HepG2 (cell line): ENCODE data around the gene CDHR3. TPM values are rescaled to one million over a fixed set of nuclear protein-coding genes. Genes with fewer than 3 reads are reported as not detected.

Experiments used
- ATAC-seq: fragments of 200-7000 bp; cut with Tn5 transposase; 3 replicates; pipeline ENCODE4 v1.9.1; 2020; ENCODE audit warnings: mild to moderate bottlenecking, moderate library complexity
- BruUV-seq: library from RNA; stranded (reverse); fragments of 400-500 nt; replicated peaks from 2 replicates; lab custom pipeline; 2021; lab: Mats Ljungman, UMichigan
- CTCF ChIA-PET: fragments of 300-600 bp; formaldehyde crosslinking; extraction: SDS; loops from one replicate; lab custom pipeline; 2021; ENCODE audit warnings: low total read pairs, inconsistent platforms, low intra/inter-chr PET ratio; lab: Yijun Ruan, JAX
- POLR2A ChIA-PET: fragments of 350-600 bp; sonication (Branson Sonifier 250); formaldehyde crosslinking; loops from one replicate; lab custom pipeline; 2020; ENCODE audit warnings: antibody characterized with exemption, inconsistent platforms; lab: Yijun Ruan, JAX
- DNase-seq: peaks from one replicate; pipeline ENCODE4 v3.0.0-alpha.2; 2015; ENCODE audit warnings: low spot score
- FAIRE-seq: peaks from 3 replicates; lab custom pipeline; 2011; peaks lifted over from hg19 to GRCh38; lab: Jason Lieb, UNC
- H2AFZ ChIP-seq: one replicate; pipeline ENCODE4 v1.6.1; 2011; ENCODE audit warnings: low read length, inconsistent platforms
- H3K27ac ChIP-seq: fragments of 300-600 bp; 3 replicates; pipeline ENCODE4 v1.8.0; 2011; ENCODE audit warnings: mixed run types, mild to moderate bottlenecking, mixed read lengths, low read length, inconsistent platforms; ENCODE audit not compliant: insufficient read depth; ENCODE audit errors: extremely low read length
- H3K27me3 ChIP-seq, 2 experiments: fragments of 200-600 bp in 1 of 2; 2 replicates in 1 of 2; 3 replicates in 1 of 2; pipeline versions ENCODE4 v1.6.0 to v1.8.0; 2011; ENCODE audit warnings: low read length in 2 of 2, mild to moderate bottlenecking in 2 of 2, moderate library complexity in 2 of 2, inconsistent platforms in 1 of 2; ENCODE audit not compliant: insufficient read depth in 2 of 2, control insufficient read depth in 1 of 2
- H3K36me3 ChIP-seq, 2 experiments: fragments of 200-600 bp in 1 of 2; replicated peaks in 1 of 2; 2 replicates in 1 of 2; 3 replicates in 1 of 2; pipeline versions ENCODE4 v1.5.1 to v1.8.0; 2011; ENCODE audit warnings: low read length in 2 of 2, inconsistent platforms in 1 of 2; ENCODE audit not compliant: insufficient read depth in 2 of 2, control insufficient read depth in 1 of 2
- H3K4me1 ChIP-seq: 2 replicates; pipeline ENCODE4 v1.5.1; 2012; ENCODE audit warnings: low read length, inconsistent platforms; ENCODE audit not compliant: insufficient read depth
- H3K4me2 ChIP-seq: 2 replicates; pipeline ENCODE4 v1.6.0; 2011; ENCODE audit warnings: low read depth, low read length, inconsistent platforms
- H3K4me3 ChIP-seq, 3 experiments: fragments of 200-600 bp in 1 of 3; sonication (generic), shearing (Covaris generic) in 1 of 3; replicated peaks in 1 of 3; 2 replicates each; pipeline ENCODE4 v1.5.1; 2011 to 2016; ENCODE audit warnings: low read length in 3 of 3, inconsistent platforms in 2 of 3, low read depth in 2 of 3, mild to moderate bottlenecking in 2 of 3, control low read depth in 1 of 3, mixed read lengths in 1 of 3; ENCODE audit not compliant: insufficient read depth in 1 of 3
- H3K79me2 ChIP-seq: one replicate; pipeline ENCODE4 v1.6.1; 2011; ENCODE audit warnings: low read length, inconsistent platforms; ENCODE audit not compliant: insufficient read depth
- H3K9ac ChIP-seq: 2 replicates; pipeline ENCODE4 v1.6.0; 2011; ENCODE audit warnings: mild to moderate bottlenecking, low read depth, low read length, inconsistent platforms; ENCODE audit not compliant: insufficient read depth
- H3K9me3 ChIP-seq: 2 replicates; pipeline ENCODE4 v1.5.1; 2012; ENCODE audit warnings: mild to moderate bottlenecking, low read length
- H4K20me1 ChIP-seq: 2 replicates; pipeline ENCODE4 v1.6.0; 2011; ENCODE audit warnings: inconsistent platforms, mild to moderate bottlenecking, low read length, moderate library complexity; ENCODE audit not compliant: insufficient read depth
- ARID3A ChIP-seq: IDR thresholded peaks from 2 replicates; pipeline ENCODE4 v1.6.1; 2012; ENCODE audit warnings: low read depth, low read length, improper control_type of control experiment
- ATRX ChIP-seq: sonication (generic); formaldehyde crosslinking; IDR thresholded peaks from 2 replicates; pipeline ENCODE4 v1.4.0; 2020; ENCODE audit warnings: missing genetic modification reagents, borderline replicate concordance
- GFI1 ChIP-seq: sonication (generic); formaldehyde crosslinking; IDR thresholded peaks from 2 replicates; pipeline ENCODE4 v1.5.0; 2020; ENCODE audit warnings: missing genetic modification reagents, mild to moderate bottlenecking, borderline replicate concordance
- JUND ChIP-seq: sonication (generic); formaldehyde crosslinking; IDR thresholded peaks from 2 replicates; pipeline ENCODE4 v1.8.0; 2022; ENCODE audit warnings: mild to moderate bottlenecking, missing genetic modification reagents
- MYC ChIP-seq: sonication (generic); formaldehyde crosslinking; IDR thresholded peaks from 2 replicates; pipeline ENCODE4 v1.9.0; 2021; ENCODE audit warnings: missing genetic modification reagents, borderline replicate concordance
- ZFP1 ChIP-seq: IDR thresholded peaks from 2 replicates; pipeline ENCODE4 v1.6.1; 2016
- ZNF572 ChIP-seq: sonication (generic); formaldehyde crosslinking; IDR thresholded peaks from 2 replicates; pipeline ENCODE4 v1.5.1; 2020; ENCODE audit warnings: mild to moderate bottlenecking, missing genetic modification reagents
- WGBS: methylation state at CpG from one replicate; pipeline ENCODE4 v1.1.6; 2017; ENCODE audit warnings: low lambda C conversion rate; 5-methylcytosine and 5-hydroxymethylcytosine counted together
- in situ Hi-C: cut with HindIII; loops from 2 replicates; pipeline ENCODE4 v1.10.0; 2017; ENCODE audit warnings: low pct_unique_long_range_greater_than_20kb; ENCODE audit not compliant: extremely low pct_ligation_motif_present
- intact Hi-C: fragments of 100-400 bp; cut with micrococcal nuclease; formaldehyde crosslinking; loops from one replicate; pipeline ENCODE4 v1.10.0; 2022; ENCODE audit not compliant: unreplicated experiment
- polyA plus RNA-seq, 8 experiments: library from polyadenylated mRNA; depleted of rRNA in 3 of 8; stranded (reverse) in 7 of 8; unstranded in 1 of 8; fragments of >200 nt; fragmentation: Illumina TruSeq in 4 of 8; extraction: Trizol in 4 of 8; gene quantifications; 2 replicates each; pipeline versions ENCODE4 v1.2.1 to v1.2.3, GENCODE V29; 2011 to 2016; ENCODE audit warnings: low read depth in 4 of 8, missing spikeins in 1 of 8, mixed read lengths in 1 of 8; ENCODE audit not compliant: insufficient read depth in 1 of 8
- total RNA-seq, 5 experiments: library from RNA; depleted of rRNA; stranded (reverse); fragments of >200 nt; fragmentation: Illumina TruSeq; extraction: Trizol; gene quantifications; 2 replicates each; pipeline ENCODE4 v1.2.3, GENCODE V29; 2016; ENCODE audit warnings: low read depth in 1 of 5

CDHR3 gene
- total and polyA plus RNA-seq, 2 of the 13 experiments (the other 11 are each of a cell fraction or from before 2014, with no cell fraction given): 6.5 to 11.8 TPM

GRCh38 chr7:105951597-105951996, 11.5 kb upstream of the CDHR3 start:
- POLR2A ChIA-PET: no interaction called here
- 88% methylated on average over 2 of the region's 2 CpGs for WGBS
- Histone ChIP-seq H3K4me1 (no peaks in the 10 kb centered on the region), H3K4me3 (no peak overlapping the region), H4K20me1 (no peaks in the 10 kb centered on the region), H3K4me2 (no peak overlapping the region), H3K27ac (no peak overlapping the region), H3K36me3 (no peaks in the 10 kb centered on the region), H3K79me2 (no peaks in the 10 kb centered on the region), H3K27me3 (no peaks in the 10 kb centered on the region), H3K9ac (no peak overlapping the region), H3K9me3 (peaks cover 15% of the 10 kb centered on the region), H2AFZ (no peak overlapping the region)
- intact Hi-C loops (no loop called here), in situ Hi-C loops (no loop called here)
- no TSS peak for BruUV-seq
- CTCF ChIA-PET: no interaction called here
- peak; percentile 94; the same call in 1 of the 2 replicates for TF ChIP-seq ZFP1 (CRISPR knock-in tag)
- TF ChIP-seq JUND (CRISPR knock-in tag): no peak
- no peak for TF ChIP-seq GFI1 (CRISPR knock-in tag)
- DNase-seq (no peak), ATAC-seq (no peak), FAIRE-seq (no peak)

- in situ Hi-C loops: no loop called here
- intact Hi-C loops: no loop called here
- H3K36me3 ChIP-seq: no peaks in the 10 kb centered on the region
- H3K4me1 ChIP-seq: no peaks in the 10 kb centered on the region
- H3K9ac ChIP-seq: no peak overlapping the region
- no peaks in the 10 kb centered on the region for H4K20me1 ChIP-seq
- no peak for ATAC-seq
- no peak overlapping the region for H3K4me3 ChIP-seq
- FAIRE-seq: no peak
- peaks cover 15% of the 10 kb centered on the region for H3K9me3 ChIP-seq
- no peak for DNase-seq
- no TSS peak for BruUV-seq
- TF ChIP-seq ARID3A: no peak
- TF ChIP-seq ATRX (CRISPR knock-in tag): no peak
- no peak for TF ChIP-seq MYC
- TF ChIP-seq ZNF572 (CRISPR knock-in tag): no peak
- no peaks in the 10 kb centered on the region for H3K79me2 ChIP-seq
- POLR2A ChIA-PET: no interaction called here
- no peak overlapping the region for H2AFZ ChIP-seq
- no peaks in the 10 kb centered on the region for H3K27me3 ChIP-seq
- H3K4me2 ChIP-seq: no peak overlapping the region
- no peak overlapping the region for H3K27ac ChIP-seq
- CTCF ChIA-PET: no interaction called here
- WGBS: 79% methylated on average over 15 of the region's 15 CpGs
Observed at GRCh38 chr7:105952917-105953595, 10.0 kb upstream of the CDHR3 start.
